Measurements from ENCODE around the gene PRRC2B. TPM values are rescaled to one million over a fixed set of nuclear protein-coding genes. Genes with fewer than 3 reads are reported as not detected.

The PRRC2B gene
- total and polyA plus RNA-seq, 2 of the 8 experiments (the other 6 are each of a cell fraction or from before 2014, with no cell fraction given): 37.3 to 249 TPM

DNA sequence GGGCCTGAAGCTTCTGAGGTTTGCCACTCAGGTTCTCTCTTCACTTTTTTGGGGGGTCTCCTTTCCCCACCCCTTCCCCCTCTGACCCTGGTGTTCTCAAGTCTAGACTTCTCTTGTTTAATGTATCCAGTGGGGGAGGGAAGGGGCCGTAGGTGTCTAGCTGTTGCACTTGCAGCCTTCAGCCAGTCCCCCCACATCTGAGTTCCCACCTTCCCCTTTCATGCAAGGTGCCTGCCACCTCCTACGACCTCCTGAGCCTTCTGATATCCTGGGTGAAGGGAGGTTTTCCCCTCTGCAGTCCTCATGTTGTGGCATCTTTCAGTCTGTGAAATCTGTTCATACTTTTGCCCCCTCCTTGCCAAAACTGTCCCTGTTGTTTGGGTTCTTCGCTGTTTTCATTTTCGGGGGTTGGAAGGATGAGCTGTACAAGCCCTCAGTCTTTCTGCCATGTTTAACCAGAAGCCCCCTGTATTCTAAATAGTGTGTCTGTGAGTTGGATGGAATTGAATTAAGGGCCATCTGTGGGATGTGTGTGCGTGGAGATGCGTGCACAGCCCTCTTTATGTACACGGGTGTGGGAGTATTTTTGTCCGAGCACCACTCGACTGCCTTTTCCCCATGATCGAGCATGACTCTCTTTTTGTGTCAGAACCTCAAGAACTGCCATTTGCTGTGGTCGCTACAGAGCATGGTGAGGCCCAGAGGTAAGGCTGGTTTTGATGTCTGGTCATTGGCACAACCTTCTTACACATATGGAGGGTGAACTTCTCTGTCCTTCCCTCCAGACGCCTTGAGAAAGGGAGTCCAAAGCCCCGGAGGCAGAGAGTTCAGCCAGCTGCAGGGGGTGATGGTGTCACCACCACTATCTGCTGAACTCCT lies 23.6 kb downstream of the PRRC2B start:
- peaks cover 18 to 38% (median 32%) of the 10 kb centered on the region in 4 experiments for H3K4me1 ChIP-seq (replicated peaks in 1 of 4; ENCODE audit: control insufficient read depth in 3 of 4, insufficient read depth in 4 of 4, low read length in 3 of 4)
- peak overlapping the region in 1 of 2 experiments; percentile 40; a peak in 1 of 4 replicates for H3K4me2 ChIP-seq (ENCODE audit: insufficient read depth in 1 of 2, low read depth in 2 of 2, low read length in 2 of 2)
- no peak overlapping the region; a peak in 2 of 7 replicates for H3K9ac ChIP-seq (replicated peaks in 1 of 4; ENCODE audit: extremely low read depth in 1 of 4, low read depth in 3 of 4, low read length in 3 of 4)

More for the DNA sequence above, 23.6 kb downstream of the PRRC2B start:
- peaks cover 48% of the 10 kb centered on the region in 2 experiments for H4K20me1 ChIP-seq (replicated peaks in 1 of 2; ENCODE audit: control insufficient read depth in 1 of 2, insufficient read depth in 2 of 2, low read length in 2 of 2)
- no peak overlapping the region for H3K56ac ChIP-seq (replicated peaks; ENCODE audit: insufficient read length, low read depth, low read length)
- POLR2A ChIA-PET (ENCODE audit: partially characterized antibody): interaction anchor here (0.9 to 4.1 kb wide), 9 partner anchors 11 to 56 kb away, joined by 5 to 26 read pairs (median 7); no protein-coding TSS in a partner anchor
- H4K5ac ChIP-seq (ENCODE audit: insufficient read length, low read depth, low read length): no peak overlapping the region
- no peaks in the 10 kb centered on the region for H3K27me3 ChIP-seq (replicated peaks in 1 of 4; ENCODE audit: control insufficient read depth in 3 of 4, extremely low read depth in 1 of 4, insufficient read depth in 3 of 4, low read length in 3 of 4)
- H3K36me3 ChIP-seq (ENCODE audit: control insufficient read depth in 2 of 4, insufficient read depth in 4 of 4, low read length in 3 of 4): peaks cover 0 to 21% (median 2%) of the 10 kb centered on the region in 4 experiments; a peak in 3 of 8 replicates
- no peak overlapping the region for H3K4ac ChIP-seq (replicated peaks; ENCODE audit: insufficient read length, low read depth, low read length)
- peaks cover 10% of the 10 kb centered on the region; the same call in 1 of the 2 replicates for H3K79me1 ChIP-seq (ENCODE audit: low read depth, low read length)
- FAIRE-seq (no peak), DNase-seq (ENCODE audit: low read depth in 1 of 2, low spot score in 2 of 2) (no peak)
- no peak overlapping the region for H2BK20ac ChIP-seq (ENCODE audit: low read length)
- no peak overlapping the region for H2AK5ac ChIP-seq (ENCODE audit: low read depth, low read length)
- no peak overlapping the region for H2AFZ ChIP-seq (ENCODE audit: low read length)
- no peak overlapping the region; the same call in 1 of the 2 replicates for H2BK5ac ChIP-seq (ENCODE audit: low read depth, low read length)
- H3K4me3 ChIP-seq (ENCODE audit: extremely low read depth in 1 of 4, insufficient read depth in 2 of 4, low read depth in 3 of 4, low read length in 4 of 4): no peak overlapping the region
- no peak overlapping the region for H2BK15ac ChIP-seq (ENCODE audit: low read length)
- H3K23me2 ChIP-seq (ENCODE audit: low read depth, low read length): no peaks in the 10 kb centered on the region
- peaks cover 72 to 100% of the 10 kb centered on the region in 2 experiments for H3K79me2 ChIP-seq (ENCODE audit: control insufficient read depth in 1 of 2, insufficient read depth in 2 of 2, low read length in 2 of 2)
- CTCF ChIA-PET (ENCODE audit: partially characterized antibody): interaction anchor here (0.8 to 2.5 kb wide), 7 partner anchors 9 to 81 kb away, joined by 3 to 12 read pairs (median 3); no protein-coding TSS in a partner anchor
- WGBS, 2 experiments (ENCODE audit: extremely low coverage in 1 of 2, insufficient coverage in 1 of 2, insufficient read length in 1 of 2, insufficient replicate concordance in 2 of 2, low coverage in 1 of 2, low lambda C conversion rate in 2 of 2, missing lambda C conversion rate in 1 of 2): 88% methylated on average over 13 of the region's 13 CpGs; no CpG with 5 or more reads in 1 of the 2 experiments
- H3K23ac ChIP-seq (ENCODE audit: insufficient read length): no peak overlapping the region
- no peak overlapping the region for H2BK12ac ChIP-seq (ENCODE audit: low read depth, low read length)
- H2BK120ac ChIP-seq (replicated peaks; ENCODE audit: low read depth, low read length): no peak overlapping the region
- TF ChIP-seq TBP (IDR thresholded peaks at IDR 0.05; ENCODE audit: low read depth, low read length) (no peak), BRCA1 (IDR thresholded peaks at IDR 0.05; ENCODE audit: low read depth, low read length) (no peak), NANOG (IDR thresholded peaks at IDR 0.05; ENCODE audit: insufficient read depth, low read depth, low read length, poor library complexity, severe bottlenecking) (no peak), JUND (IDR thresholded peaks at IDR 0.05; ENCODE audit: low read length) (no peak), RAD21 (IDR thresholded peaks at IDR 0.05 in 1 of 2, conservative IDR thresholded peaks at IDR 0.05 in 1 of 2; ENCODE audit: low read depth in 2 of 2, low read length in 2 of 2) (no peak), ZNF274 (IDR thresholded peaks at IDR 0.05; ENCODE audit: borderline replicate concordance, extremely low read depth, low read length) (no peak)
- H3K9me3 ChIP-seq (ENCODE audit: insufficient read depth in 2 of 2, low read depth in 1 of 2, low read length in 1 of 2): peaks cover 0 to 3% of the 10 kb centered on the region in 2 experiments; a peak in 1 of 4 replicates
- H3K27ac ChIP-seq (ENCODE audit: low read depth, low read length): peak overlapping the region; percentile 23
- no peak overlapping the region for H4K8ac ChIP-seq (ENCODE audit: extremely low read depth, insufficient read depth, low read length)
- 0 out of 2 replicates have a peak overlapping the region, but pooled peaks have one; percentile 11 for H3K18ac ChIP-seq (ENCODE audit: extremely low read depth, low read length)
- no peak overlapping the region for H3K14ac ChIP-seq (ENCODE audit: insufficient read length)
- H4K91ac ChIP-seq (replicated peaks; ENCODE audit: insufficient read length, low read length): no peak overlapping the region

Measured in H1 (cell line).